BJ (cell line): ENCODE data around the gene AGPAT3. TPM values are rescaled to one million over a fixed set of nuclear protein-coding genes. Genes with fewer than 3 reads are reported as not detected.

Source experiments
- CTCF ChIA-PET: fragments of 350-600 bp; formaldehyde crosslinking; extraction: SDS; loops from one replicate; lab custom pipeline; 2021; ENCODE audit warnings: antibody characterized with exemption, inconsistent platforms; lab: Yijun Ruan, JAX
- POLR2A ChIA-PET: fragments of 300-600 bp; sonication (Branson Sonifier 250); formaldehyde crosslinking; extraction: SDS; loops from one replicate; lab custom pipeline; 2021; ENCODE audit warnings: antibody characterized with exemption; lab: Charles Lee
- DNase-seq: peaks from one replicate; pipeline ENCODE4 v3.0.0-alpha.2; 2011; ENCODE audit warnings: low read depth
- H3K27me3 ChIP-seq: 2 replicates; pipeline ENCODE4 v1.6.0; 2011; ENCODE audit warnings: low read length; ENCODE audit not compliant: control insufficient read depth, insufficient read depth
- H3K36me3 ChIP-seq: 2 replicates; pipeline ENCODE4 v1.5.1; 2011; ENCODE audit warnings: low read length; ENCODE audit not compliant: control insufficient read depth, insufficient read depth
- H3K4me3 ChIP-seq: 2 replicates; pipeline ENCODE4 v1.5.1; 2011; ENCODE audit warnings: low read depth, mild to moderate bottlenecking, control low read depth, low read length
- CTCF ChIP-seq: IDR thresholded peaks from 2 replicates; pipeline ENCODE4 v1.5.1; 2011; ENCODE audit warnings: low read depth, mild to moderate bottlenecking, control low read depth, inconsistent platforms, low read length, moderate library complexity; ENCODE audit not compliant: insufficient read depth
- polyA plus RNA-seq: library from polyadenylated mRNA; depleted of rRNA; stranded (reverse); fragments of >200 nt; gene quantifications from 2 replicates; pipeline ENCODE4 v1.2.3, GENCODE V29; 2011

AGPAT3 gene
- polyA plus RNA-seq, 1 experiment, result 68.5 TPM

- no peak overlapping the region for H3K4me3 ChIP-seq
- no peak for DNase-seq
- no peaks in the 10 kb centered on the region for H3K36me3 ChIP-seq
- ChIA-PET POLR2A (no interaction called here), CTCF (interaction anchor here (0.8 to 2.0 kb wide), 3 partner anchors 13 to 151 kb away, joined by 3 to 8 read pairs (median 7); no protein-coding TSS in a partner anchor)
- TF ChIP-seq CTCF, result no peak
- peaks cover 3% of the 10 kb centered on the region for H3K27me3 ChIP-seq
These were observed 40.4 kb upstream of the AGPAT3 start for GRCh38 chr21:43824333-43825241.

- Histone ChIP-seq H3K4me3 (no peak overlapping the region), H3K27me3 (peaks cover 3% of the 10 kb centered on the region), H3K36me3 (no peaks in the 10 kb centered on the region)
- TF ChIP-seq CTCF, result no peak
- DNase-seq, result no peak
- ChIA-PET POLR2A (no interaction called here), CTCF (interaction anchor here (0.8 to 1.9 kb wide), 6 partner anchors 8 to 151 kb away, joined by 3 to 8 read pairs (median 3); no protein-coding TSS in a partner anchor)
These were observed 39.6 kb upstream of the AGPAT3 start for GRCh38 chr21:43825242-43825935.

- ChIA-PET POLR2A (no interaction called here), CTCF (interaction anchor here (0.6 to 1.9 kb wide), 6 partner anchors 9 to 150 kb away, joined by 3 to 8 read pairs (median 3); no protein-coding TSS in a partner anchor)
- no peak for DNase-seq
- H3K27me3 ChIP-seq, result peaks cover 3% of the 10 kb centered on the region
- no peak overlapping the region for H3K4me3 ChIP-seq
- H3K36me3 ChIP-seq, result no peaks in the 10 kb centered on the region
- TF ChIP-seq CTCF, result peak; percentile 39
These were observed 38.9 kb upstream of the AGPAT3 start for GRCh38 chr21:43825936-43826622.

DNA sequence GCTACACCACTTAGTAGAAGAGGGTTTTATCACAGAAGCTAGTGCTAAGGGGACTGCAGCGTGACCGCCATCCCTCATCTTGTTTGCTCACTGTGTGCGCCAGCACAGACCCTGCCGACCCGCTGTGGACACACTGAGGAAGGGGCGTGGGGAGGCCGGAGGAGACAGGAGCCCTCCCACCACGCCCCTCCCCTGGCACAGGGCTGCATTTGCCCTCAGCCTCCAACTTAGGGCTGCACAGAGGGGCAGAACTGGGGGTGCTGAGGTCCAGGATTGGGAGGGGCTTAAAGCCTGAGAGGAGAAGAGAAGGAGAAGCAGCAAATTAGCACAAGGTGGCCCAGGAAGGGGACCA, 38.4 kb upstream of the AGPAT3 start:
- ChIA-PET CTCF (interaction anchor here (0.6 to 1.9 kb wide), 3 partner anchors 9 to 149 kb away, joined by 3 to 8 read pairs (median 6); no protein-coding TSS in a partner anchor), POLR2A (no interaction called here)
- TF ChIP-seq CTCF, result no peak
- H3K4me3 ChIP-seq, result no peak overlapping the region
- H3K36me3 ChIP-seq, result no peaks in the 10 kb centered on the region
- peaks cover 3% of the 10 kb centered on the region for H3K27me3 ChIP-seq
- DNase-seq, result no peak
